ENCODE measurements around the gene SSBP1. TPM values are rescaled to one million over a fixed set of nuclear protein-coding genes. Genes with fewer than 3 reads are reported as not detected.
"Not testable (repeated sequence)": the region's sequence is repeated elsewhere in the genome, so short reads cannot be mapped to it uniquely, and the experiment has no call there.

SSBP1 gene, protein sequence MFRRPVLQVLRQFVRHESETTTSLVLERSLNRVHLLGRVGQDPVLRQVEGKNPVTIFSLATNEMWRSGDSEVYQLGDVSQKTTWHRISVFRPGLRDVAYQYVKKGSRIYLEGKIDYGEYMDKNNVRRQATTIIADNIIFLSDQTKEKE
- total RNA-seq (2014; rRNA removed; shearing (Covaris generic)): 332 and 364 TPM in 2 replicates
- polyA plus RNA-seq (2015; cell fraction: cytosol; rRNA removed): 278 and 360 TPM in 2 replicates
- 189 and 199 TPM in 2 replicates for polyA plus RNA-seq (2015; cell fraction: nucleus; rRNA removed)

DNA sequence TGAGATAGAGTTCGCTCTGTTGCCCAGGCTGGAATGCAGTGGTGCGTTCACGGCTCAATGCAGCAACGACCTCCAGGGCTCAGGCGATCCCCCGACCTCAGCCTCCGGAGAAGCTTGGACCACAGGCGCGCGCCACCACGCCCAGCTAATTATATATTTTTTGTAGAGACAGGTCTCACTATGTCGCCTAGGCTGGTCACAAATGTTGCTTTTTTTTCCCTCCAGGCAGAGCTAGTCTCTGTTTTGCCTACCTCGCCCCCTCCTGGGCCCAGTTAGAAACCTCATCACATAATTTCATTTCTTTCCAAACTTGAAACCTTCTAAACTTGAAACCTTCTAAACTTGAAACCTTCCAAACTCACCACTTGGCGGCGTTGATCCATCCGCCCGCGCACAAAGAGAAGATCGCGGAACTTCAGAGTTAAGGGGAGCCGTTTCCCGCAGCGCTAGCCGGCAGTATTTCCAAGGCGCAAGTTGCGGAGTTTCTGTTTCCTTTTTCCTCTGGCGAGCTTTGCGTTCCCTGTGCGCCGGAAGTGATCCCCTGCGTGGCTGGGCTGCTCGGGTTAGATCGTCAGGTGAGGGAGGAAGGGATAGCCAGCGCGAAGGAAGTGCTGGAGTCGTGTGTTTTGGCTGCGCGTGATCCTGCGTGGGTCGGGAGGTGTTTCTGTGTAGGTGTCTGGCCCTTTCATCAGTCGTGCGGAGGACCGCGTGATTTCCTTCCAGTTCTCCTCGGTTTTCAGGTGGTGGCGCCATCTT, at the start of gene SSBP1:
TSS of gene SSBP1 (plus strand) at position 523 of the 756 bp plus-strand sequence. CDS start 809 bp downstream, outside the sequence.
- peak; percentile 99 for DNase-seq (ENCODE audit: low read depth, low spot score)
- in situ Hi-C loops (cut with HindIII; ENCODE audit: low pct_unique_long_range_greater_than_20kb, low sequenced_read_pairs): no loop called here

DNA sequence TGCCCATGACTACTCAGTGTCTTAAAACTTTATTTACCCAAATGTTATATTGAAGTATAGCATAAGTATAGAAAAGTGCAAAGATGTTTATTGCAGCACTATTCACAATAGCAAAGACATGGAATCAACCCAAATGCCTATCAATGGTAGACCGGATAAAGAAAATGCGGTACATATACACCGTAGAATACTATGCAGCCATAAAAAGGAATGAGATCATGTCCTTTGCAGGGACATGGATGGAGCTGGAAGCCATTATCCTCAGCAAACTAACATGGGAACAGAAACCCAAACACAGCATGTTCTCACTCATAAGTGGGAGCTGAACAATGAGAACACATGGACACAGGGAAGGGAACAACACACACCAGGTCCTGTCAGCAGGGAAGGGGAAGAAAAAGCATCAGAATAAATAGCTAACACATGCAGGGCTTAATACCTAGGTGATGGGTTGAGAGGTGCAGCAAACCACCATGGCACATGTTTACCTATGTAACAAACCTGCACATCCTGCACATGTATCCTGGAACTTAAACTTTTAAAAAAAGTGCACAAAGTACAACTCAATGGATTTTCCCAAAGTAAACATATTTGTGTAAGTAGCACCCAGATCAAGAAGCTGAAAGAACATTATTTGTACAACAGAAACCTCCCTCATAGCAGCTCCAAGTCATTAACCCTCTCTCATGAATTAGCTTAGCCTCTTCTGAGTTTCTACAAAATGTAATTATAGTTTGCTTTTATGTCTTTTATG, 48.9 kb upstream of the SSBP1 start:
- in situ Hi-C loops (cut with HindIII; ENCODE audit: low pct_unique_long_range_greater_than_20kb, low sequenced_read_pairs); DNase-seq (ENCODE audit: low read depth, low spot score): not testable (repeated sequence)

DNA sequence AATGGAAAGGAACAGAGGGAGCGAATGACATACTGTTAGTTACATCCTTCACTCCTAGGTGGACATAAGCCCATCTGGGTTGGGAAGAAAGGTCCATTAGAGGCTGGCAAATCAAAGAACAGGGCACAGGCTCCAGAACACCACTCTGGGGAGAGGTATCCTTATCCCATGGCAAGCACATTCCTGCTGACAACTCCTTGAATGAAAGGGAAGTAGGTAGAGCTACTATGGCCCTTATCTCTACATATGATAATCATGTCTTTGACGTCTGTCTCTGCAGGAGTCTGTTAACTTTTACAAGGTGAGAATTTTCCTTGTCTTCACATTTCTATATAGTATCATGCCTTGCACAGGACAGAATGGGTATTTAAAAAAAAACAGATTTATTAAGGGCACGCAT, 46.6 kb upstream of the SSBP1 start:
- DNase-seq (ENCODE audit: low read depth, low spot score): no peak
- in situ Hi-C loops (cut with HindIII; ENCODE audit: low pct_unique_long_range_greater_than_20kb, low sequenced_read_pairs): no loop called here

DNA sequence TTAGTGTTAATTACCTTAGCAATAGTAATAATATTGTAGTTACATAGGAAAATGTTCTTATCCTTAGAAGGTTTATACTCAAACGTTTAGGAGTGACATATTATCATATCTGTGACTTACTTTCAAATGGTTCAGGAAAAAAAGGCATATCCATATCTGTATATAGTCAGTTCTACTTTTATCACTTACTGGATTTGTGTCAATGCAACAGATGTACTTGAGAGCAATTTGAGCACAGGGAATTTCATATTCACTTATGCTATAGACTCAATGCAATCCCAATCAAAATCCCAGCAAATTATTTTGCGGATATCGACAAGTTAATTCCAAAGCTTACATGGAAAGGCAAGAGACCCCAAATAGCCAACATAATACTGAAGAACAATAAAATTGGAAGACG, 46.2 kb upstream of the SSBP1 start:
- in situ Hi-C loops (cut with HindIII; ENCODE audit: low pct_unique_long_range_greater_than_20kb, low sequenced_read_pairs): no loop called here
- no peak for DNase-seq (ENCODE audit: low read depth, low spot score)

DNA sequence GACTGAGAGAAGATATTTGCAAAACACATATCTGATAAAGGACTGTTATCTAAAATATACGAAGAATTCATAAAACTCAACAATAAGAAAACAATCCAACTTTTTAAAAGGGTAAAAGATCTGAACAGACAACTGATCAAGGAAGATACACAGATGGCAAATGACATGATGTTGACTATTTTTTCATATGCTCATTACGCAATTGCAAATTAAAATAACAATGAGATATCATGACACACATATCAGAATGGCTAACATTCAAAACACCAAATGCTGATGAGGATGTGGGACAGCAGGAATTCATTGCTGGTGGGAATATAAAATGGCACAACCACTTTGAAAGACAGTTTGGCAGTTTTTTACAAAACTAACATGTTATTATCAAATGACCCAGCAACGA, 45.1 kb upstream of the SSBP1 start:
- no peak for DNase-seq (ENCODE audit: low read depth, low spot score)
- in situ Hi-C loops (cut with HindIII; ENCODE audit: low pct_unique_long_range_greater_than_20kb, low sequenced_read_pairs): no loop called here

DNA sequence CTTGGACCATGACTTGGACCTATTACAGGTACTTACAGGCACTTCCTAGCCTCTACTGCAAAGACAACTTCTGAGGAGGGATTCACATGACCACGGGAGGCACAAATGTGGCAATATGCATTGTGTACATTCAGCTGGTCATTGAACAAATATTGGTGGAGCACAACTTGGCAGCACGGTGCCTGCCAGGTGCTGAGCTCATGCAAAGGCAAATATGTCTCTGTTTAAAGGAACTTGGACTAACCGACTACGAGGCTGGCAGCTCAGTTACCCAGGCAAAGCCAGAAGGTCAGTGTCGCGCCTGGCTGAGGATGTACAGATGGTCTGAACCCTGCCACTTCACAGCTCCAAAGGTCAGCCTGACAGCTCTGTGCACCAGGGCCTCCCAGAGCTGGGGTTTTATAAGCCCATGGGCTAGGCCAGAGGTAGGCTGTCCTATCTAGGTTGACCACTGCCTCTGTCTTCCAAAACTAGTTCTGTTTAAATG, 42.3 kb upstream of the SSBP1 start:
- in situ Hi-C loops (cut with HindIII; ENCODE audit: low pct_unique_long_range_greater_than_20kb, low sequenced_read_pairs): no loop called here
- DNase-seq (ENCODE audit: low read depth, low spot score): no peak

DNA sequence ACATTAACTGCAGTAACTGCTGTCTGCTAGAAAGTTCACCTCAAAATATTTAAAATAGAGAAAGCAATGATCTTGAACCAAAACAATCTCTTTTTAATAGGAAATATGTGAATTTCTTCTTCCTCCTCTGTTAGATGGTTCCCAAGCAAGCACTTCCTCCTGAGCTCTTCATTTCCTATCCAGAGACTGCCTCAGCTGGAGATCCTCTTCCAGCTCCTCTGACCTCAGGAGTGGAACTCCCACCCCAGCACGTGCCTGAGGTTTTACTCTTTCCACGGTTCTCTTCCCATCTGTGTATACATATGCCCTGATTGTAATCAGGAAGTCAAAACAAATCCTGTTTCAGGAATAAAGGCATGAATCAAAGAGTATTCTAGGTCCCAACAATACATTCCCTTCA, 41.8 kb upstream of the SSBP1 start:
- in situ Hi-C loops (cut with HindIII; ENCODE audit: low pct_unique_long_range_greater_than_20kb, low sequenced_read_pairs): no loop called here
- DNase-seq (ENCODE audit: low read depth, low spot score): no peak

DNA sequence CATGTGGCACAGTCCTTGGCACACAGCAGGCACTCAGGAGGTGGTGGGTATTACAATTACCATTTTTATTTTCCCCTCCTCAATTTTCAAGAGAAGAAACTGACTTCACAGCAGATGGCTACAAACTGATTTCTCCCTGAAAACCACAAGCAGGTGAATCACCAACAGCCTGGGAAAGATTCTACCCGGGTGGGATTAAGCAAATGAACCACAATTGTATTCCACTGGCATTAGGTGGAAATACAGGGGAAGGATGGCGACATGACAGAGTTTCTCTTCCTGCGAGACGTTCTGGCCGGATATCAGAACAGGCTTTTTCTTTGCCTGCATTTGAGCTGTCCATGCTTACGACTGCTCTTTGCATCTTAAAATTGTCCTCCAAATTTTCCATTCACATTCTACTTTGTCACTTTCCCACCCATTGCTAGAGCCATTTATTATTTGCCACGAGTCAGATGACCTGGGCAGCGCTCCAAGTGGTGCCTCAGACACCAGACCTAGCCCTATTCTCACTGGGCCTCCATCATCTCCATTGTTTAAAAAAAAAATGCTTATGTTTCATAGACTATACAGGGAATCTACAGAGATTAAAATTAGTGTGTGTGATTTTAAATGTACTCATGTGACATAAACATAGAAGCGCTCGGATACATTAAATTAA, 40.8 kb upstream of the SSBP1 start:
- in situ Hi-C loops (cut with HindIII; ENCODE audit: low pct_unique_long_range_greater_than_20kb, low sequenced_read_pairs): no loop called here
- no peak for DNase-seq (ENCODE audit: low read depth, low spot score)

DNA sequence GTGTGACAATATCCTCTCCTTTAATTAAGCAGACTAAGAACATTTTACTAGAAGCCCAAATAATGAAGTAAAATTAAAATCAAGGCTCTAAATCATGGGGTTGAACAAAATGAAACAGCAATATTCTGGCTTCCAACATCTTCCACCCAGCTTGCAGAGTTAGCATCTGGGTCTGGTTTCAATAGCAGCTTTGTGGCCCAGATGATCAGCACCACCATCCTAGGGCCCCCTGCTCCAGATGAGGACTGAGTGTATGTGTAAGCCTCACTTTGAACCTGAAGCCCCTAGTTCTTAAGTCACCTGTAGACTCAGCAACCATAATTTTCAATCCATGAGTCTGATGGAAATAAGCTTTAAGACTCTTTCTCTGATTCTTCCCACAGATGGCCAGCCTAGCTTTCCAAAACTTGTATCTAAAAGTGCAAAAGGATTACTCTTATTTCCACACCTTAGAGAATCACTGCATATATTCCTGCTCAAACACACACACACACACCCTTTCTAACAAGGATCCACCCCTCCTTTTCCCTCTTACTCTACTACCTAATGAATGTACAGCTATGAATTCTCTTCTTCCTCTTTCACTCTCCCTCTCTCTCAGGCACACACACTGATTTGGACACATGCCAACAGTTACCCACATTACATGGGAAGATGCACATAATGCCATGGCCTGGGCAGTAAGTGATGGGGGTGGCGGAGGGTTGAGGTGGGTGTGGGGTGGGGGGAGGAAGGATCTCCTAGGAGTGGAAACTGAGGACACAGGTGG, 39.7 kb upstream of the SSBP1 start:
- in situ Hi-C loops (cut with HindIII; ENCODE audit: low pct_unique_long_range_greater_than_20kb, low sequenced_read_pairs): no loop called here
- no peak for DNase-seq (ENCODE audit: low read depth, low spot score)

DNA sequence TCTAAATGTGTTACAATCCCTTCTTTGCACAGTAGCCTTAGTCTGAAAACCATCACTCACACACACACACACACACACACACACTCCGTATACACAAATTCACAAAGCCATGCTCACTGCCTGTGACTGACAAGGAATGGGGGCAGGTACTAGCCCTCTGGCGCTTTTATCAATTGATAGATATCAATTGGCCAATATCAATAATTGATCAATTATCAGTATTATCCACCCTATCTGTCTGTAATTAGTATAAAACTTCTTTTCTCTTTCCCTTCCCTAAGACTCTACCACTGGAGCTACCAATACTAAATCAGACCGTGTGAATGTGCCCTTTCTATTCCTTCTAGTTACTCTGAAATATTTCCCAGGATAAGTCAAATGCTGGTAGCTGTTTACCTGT, 38.3 kb upstream of the SSBP1 start:
- in situ Hi-C loops (cut with HindIII; ENCODE audit: low pct_unique_long_range_greater_than_20kb, low sequenced_read_pairs): no loop called here
- no peak for DNase-seq (ENCODE audit: low read depth, low spot score)

DNA sequence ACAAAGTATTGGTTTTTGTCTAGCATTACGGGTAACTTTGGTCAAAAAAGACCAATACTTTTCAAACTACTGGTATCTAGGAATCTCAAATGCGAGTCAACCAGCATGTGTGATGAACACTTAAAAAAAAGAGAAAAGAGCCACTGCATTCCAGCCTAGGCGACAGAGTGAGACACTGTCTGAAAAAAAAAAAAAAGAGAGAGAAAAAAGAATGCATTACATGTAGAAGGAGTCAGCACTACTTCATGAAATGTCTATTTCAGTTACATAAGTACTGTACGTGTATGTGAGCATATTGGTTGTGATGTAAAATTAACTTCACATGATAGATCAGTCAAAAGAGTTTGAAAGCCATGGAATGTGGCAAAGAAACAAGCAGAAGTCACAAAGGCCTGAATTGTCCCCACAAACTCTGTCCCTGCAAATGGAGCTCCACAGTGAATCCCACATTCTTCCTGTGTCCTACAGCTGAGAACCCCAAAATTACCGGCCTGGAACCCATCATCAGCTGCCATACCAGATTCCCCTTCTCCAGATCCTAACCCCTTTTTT, 37.8 kb upstream of the SSBP1 start:
- DNase-seq (ENCODE audit: low read depth, low spot score): no peak
- in situ Hi-C loops (cut with HindIII; ENCODE audit: low pct_unique_long_range_greater_than_20kb, low sequenced_read_pairs): no loop called here

DNA sequence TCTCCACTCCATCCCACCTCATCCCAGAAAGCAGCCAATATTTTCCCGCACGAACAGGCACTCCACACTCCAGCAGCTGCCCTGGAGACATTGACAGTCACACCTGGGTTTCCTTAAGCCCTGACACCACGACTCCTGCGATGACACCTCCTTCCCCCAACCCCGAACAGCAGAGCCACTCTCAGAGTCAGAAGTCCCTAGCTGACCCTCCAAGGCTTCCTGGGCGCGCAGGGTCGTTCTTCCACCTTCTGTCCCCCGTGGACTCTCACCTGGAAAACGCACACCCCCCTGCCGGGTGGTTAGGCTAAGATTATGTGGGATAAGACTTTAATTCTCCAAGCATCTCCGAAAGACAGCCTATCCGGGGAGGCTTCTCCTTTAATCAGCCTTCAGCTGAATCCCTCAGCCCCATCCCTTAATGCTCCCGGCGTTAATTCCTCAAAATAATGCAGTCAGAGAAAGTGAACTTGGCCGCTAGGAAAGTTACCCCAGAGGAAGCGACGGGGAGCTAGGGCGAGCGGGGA, 37.2 kb upstream of the SSBP1 start:
- no peak for DNase-seq (ENCODE audit: low read depth, low spot score)
- in situ Hi-C loops (cut with HindIII; ENCODE audit: low pct_unique_long_range_greater_than_20kb, low sequenced_read_pairs): no loop called here

DNA sequence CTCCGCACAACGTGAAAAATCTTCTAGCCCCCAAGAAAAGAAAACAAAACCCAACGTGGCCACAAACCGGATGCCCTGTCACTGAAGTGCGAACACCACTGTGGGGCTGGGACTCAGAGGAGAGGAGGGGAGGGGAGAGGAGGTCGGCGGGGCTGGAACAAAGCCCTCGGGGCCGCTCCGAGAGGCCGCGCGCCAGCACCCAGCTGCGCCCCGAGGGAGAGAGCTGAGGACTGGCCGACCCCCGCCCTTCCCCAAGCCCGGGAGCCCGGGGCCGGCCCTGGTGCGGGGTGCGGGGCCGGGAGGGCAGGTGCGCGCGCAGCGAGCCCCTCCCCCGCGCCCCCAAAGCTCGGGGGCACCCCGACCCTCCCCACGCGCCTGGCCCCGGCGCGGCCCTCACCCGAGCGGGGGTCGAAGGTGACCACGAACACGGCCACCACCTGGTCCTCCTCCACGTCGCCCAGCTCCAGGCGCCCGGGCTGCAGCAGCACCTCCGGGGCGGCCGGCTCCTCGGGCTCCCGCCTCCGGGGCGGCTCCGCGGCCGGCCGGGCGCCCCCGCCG, 36.6 kb upstream of the SSBP1 start:
- peak; percentile 25 for DNase-seq (ENCODE audit: low read depth, low spot score)
- in situ Hi-C loops (cut with HindIII; ENCODE audit: low pct_unique_long_range_greater_than_20kb, low sequenced_read_pairs): no loop called here

DNA sequence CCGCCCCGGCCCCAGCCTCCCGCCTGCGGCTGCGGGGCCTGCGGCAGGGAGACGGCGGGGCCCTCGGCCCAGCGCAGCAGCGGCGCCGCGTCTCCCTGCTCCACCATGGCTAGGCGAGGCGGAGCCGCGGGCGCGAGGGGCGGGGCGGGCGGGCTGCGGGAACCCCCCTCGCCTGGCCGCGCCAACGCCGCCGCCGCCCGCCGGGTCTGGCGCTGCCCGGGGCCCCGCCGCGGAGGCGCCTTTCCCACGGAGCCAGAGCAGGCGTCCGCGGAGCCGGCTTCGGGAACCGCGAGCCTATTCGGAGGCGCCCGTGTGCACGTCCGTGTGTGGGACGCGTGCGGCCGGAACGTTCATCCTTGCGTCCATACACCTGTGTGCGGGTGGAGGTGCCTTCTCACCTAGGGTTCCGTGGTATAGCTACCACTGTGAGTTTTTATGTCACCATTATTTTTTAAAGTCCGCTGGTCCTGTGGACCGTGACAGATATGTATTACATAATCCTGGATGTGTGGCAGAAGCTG, 36.1 kb upstream of the SSBP1 start, which contains the start of gene DENND11:
TSS of gene DENND11 (minus strand) at position 120 of the 521 bp plus-strand sequence. CDS start at position 107, 13 bp downstream.
- in situ Hi-C loops (cut with HindIII; ENCODE audit: low pct_unique_long_range_greater_than_20kb, low sequenced_read_pairs): no loop called here
- DNase-seq (ENCODE audit: low read depth, low spot score): peak; percentile 42

DNA sequence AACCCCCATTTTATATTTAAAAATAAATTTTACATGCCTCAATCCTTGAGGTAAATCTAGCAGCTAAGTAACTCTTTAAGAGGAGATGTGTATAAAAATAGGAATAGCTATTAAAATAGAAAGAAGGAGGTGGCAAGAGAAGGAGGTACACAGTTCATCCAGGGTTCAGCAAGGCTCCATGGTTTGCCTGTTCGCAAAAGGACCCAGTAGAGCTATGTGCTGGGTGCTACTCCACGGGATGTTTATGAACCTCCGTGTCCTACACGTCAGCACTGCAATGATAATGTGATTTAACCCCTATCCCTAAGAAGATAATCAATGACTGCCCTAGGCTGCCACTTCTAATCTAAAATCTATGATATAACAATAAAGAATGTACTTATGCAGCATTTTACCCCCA, 35.3 kb upstream of the SSBP1 start:
- no peak for DNase-seq (ENCODE audit: low read depth, low spot score)
- in situ Hi-C loops (cut with HindIII; ENCODE audit: low pct_unique_long_range_greater_than_20kb, low sequenced_read_pairs): no loop called here

DNA sequence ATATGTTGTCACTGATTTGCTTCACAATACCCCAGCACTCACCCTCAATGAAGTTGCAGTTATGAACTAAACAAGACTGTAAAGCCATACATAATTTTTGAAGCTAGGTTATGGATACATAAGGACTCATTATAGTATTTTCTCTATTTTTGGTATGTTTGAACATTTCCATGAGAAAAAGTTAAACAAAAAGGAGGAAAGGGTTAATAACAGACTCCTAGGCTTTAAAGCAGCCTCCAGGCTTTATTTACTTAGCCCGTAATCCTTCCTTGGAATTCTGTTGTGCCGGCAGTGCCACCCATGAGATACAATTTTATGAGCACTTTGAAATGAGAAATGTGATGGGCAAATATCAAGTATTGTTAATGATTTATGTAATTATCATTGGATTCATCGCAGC, 34.0 kb upstream of the SSBP1 start:
- in situ Hi-C loops (cut with HindIII; ENCODE audit: low pct_unique_long_range_greater_than_20kb, low sequenced_read_pairs): no loop called here
- DNase-seq (ENCODE audit: low read depth, low spot score): no peak
